Gastrocnemius medialis (tissue), 4 donors: ENCODE data around the gene PRPH2. TPM values are rescaled to one million over a fixed set of nuclear protein-coding genes. Genes with fewer than 3 reads are reported as not detected.
A peak's percentile ranks its signal among the peaks of the same experiment; 100 is the strongest.
"Not testable (repeated sequence)": the region's sequence is repeated elsewhere in the genome, so short reads cannot be mapped to it uniquely, and the experiment has no call there.

Experiments
- ATAC-seq, 2 donors: fragments of 150-250 bp; one replicate each; pipeline ENCODE4 v1.9.1; 2016
- DNase-seq, 2 donors: peaks; one replicate each; pipeline ENCODE4 v3.0.0-alpha.2; 2019
- H3K27ac ChIP-seq, 4 donors: fragments of 200-600 bp; sonication (generic); 1 replicate in 1 of 4; 2 replicates in 3 of 4; pipeline ENCODE4 v1.5.1; 2016 to 2018; ENCODE audit warnings: mild to moderate bottlenecking in 2 of 4, moderate library complexity in 1 of 4
- H3K27me3 ChIP-seq, 3 donors: fragments of 200-600 bp; sonication (generic) in 2 of 3; 1 replicate in 1 of 3; 2 replicates in 2 of 3; pipeline versions ENCODE4 v1.5.1 to v1.6.0; 2016 to 2019; ENCODE audit warnings: mild to moderate bottlenecking in 1 of 3, moderate library complexity in 1 of 3
- H3K36me3 ChIP-seq, 2 donors: fragments of 200-600 bp; sonication (generic) in 1 of 2; one replicate each; pipeline ENCODE4 v1.5.1; 2017 to 2018
- H3K4me1 ChIP-seq, 2 donors: fragments of 200-600 bp; sonication (generic) in 1 of 2; one replicate each; pipeline ENCODE4 v1.5.1; 2016 to 2017; ENCODE audit warnings: mild to moderate bottlenecking in 2 of 2
- H3K4me3 ChIP-seq, 4 donors: fragments of 200-600 bp; sonication (generic) in 3 of 4; 1 replicate in 1 of 4; 2 replicates in 3 of 4; pipeline ENCODE4 v1.5.1; 2016 to 2019; ENCODE audit warnings: mild to moderate bottlenecking in 2 of 4
- H3K9me3 ChIP-seq, 3 donors: fragments of 200-600 bp; sonication (generic) in 2 of 3; 1 replicate in 1 of 3; 2 replicates in 2 of 3; pipeline ENCODE4 v1.5.1; 2016 to 2019
- POLR2A ChIP-seq, 2 donors: fragments of 450-650 bp; IDR thresholded peaks; one replicate each; pipeline ENCODE4 v1.6.1; 2017; ENCODE audit warnings: antibody characterized with exemption in 2 of 2, mild to moderate bottlenecking in 2 of 2, moderate library complexity in 2 of 2
- in situ Hi-C, 4 donors: fragments of 200-750 bp; cut with MboI; loops; one replicate each; pipeline versions ENCODE4 v1.15.0 to v1.8.0; 2017; ENCODE audit warnings: low sequenced_read_pairs in 4 of 4
- intact Hi-C: fragments of 100-400 bp; cut with DNase I; formaldehyde crosslinking; loops from one replicate; pipeline ENCODE4 v1.15.1; 2023; ENCODE audit warnings: low total_unique reads
- total RNA-seq, 4 donors: library from RNA; depleted of rRNA; stranded (reverse); fragments of >200 nt; gene quantifications; one replicate each; pipeline versions ENCODE4 v1.1.0 to v1.2.3, GENCODE V29; 2016
- TF ChIP-seq, protein P1 (sequence below), 5 experiments: fragments of 450-650 bp in 3 of 5; fragments of 200-600 bp in 2 of 5; sonication (generic) in 2 of 5; IDR thresholded peaks in 4 of 5; conservative IDR thresholded peaks in 1 of 5; 1 replicate in 4 of 5; 2 replicates in 1 of 5; pipeline ENCODE4 v1.5.1; 2016 to 2019; ENCODE audit warnings: antibody characterized with exemption in 5 of 5, mild to moderate bottlenecking in 3 of 5, moderate library complexity in 3 of 5

PRPH2 gene
- total RNA-seq, 4 donors from 2014 or later: 0.16 to 3.8 (median 1.8) TPM

DNA sequence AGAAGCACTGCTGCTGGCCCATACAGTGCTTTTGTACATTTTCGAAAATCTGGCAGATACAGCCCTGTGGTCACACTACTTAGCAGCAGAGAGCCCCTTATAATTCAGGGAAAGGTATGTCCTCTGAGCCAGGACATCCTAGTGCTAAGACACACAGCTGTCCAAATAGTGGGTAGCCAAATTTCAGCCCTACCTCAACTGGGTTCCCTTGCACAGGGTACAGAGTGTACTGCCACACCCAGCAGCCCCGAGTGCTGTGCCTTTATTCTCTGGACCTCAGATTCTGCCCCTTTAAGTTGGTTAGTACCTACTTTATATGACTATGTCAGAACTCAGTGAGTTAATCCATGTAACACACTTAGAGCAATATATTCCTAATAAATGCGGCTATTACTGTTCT, 47.6 kb downstream of the PRPH2 start:
- ATAC-seq: peak; percentile 94 to 95
- in situ Hi-C loops (no loop called here), intact Hi-C loops (loop anchor here (5.0 kb wide), 1 partner anchor 113 kb away; no protein-coding TSS in a partner anchor)
- H3K27ac ChIP-seq: peak overlapping the region; percentile 80 to 93 (median 88)
- peak; percentile 13 to 15 for TF ChIP-seq POLR2A (IDR thresholded peaks at IDR 0.05)
- TF ChIP-seq, protein P1, sequence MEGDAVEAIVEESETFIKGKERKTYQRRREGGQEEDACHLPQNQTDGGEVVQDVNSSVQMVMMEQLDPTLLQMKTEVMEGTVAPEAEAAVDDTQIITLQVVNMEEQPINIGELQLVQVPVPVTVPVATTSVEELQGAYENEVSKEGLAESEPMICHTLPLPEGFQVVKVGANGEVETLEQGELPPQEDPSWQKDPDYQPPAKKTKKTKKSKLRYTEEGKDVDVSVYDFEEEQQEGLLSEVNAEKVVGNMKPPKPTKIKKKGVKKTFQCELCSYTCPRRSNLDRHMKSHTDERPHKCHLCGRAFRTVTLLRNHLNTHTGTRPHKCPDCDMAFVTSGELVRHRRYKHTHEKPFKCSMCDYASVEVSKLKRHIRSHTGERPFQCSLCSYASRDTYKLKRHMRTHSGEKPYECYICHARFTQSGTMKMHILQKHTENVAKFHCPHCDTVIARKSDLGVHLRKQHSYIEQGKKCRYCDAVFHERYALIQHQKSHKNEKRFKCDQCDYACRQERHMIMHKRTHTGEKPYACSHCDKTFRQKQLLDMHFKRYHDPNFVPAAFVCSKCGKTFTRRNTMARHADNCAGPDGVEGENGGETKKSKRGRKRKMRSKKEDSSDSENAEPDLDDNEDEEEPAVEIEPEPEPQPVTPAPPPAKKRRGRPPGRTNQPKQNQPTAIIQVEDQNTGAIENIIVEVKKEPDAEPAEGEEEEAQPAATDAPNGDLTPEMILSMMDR (IDR thresholded peaks at IDR 0.05 in 4 of 5, conservative IDR thresholded peaks at IDR 0.05 in 1 of 5): no peak
- H3K4me1 ChIP-seq: peaks cover 32 to 39% of the 10 kb centered on the region in 2 donors
- H3K4me3 ChIP-seq: no peak overlapping the region
- peak; percentile 79 to 92 for DNase-seq
- H3K36me3 ChIP-seq: peaks cover 0 to 86% of the 10 kb centered on the region in 2 donors
- H3K27me3 ChIP-seq: no peaks in the 10 kb centered on the region
- no peaks in the 10 kb centered on the region for H3K9me3 ChIP-seq

DNA sequence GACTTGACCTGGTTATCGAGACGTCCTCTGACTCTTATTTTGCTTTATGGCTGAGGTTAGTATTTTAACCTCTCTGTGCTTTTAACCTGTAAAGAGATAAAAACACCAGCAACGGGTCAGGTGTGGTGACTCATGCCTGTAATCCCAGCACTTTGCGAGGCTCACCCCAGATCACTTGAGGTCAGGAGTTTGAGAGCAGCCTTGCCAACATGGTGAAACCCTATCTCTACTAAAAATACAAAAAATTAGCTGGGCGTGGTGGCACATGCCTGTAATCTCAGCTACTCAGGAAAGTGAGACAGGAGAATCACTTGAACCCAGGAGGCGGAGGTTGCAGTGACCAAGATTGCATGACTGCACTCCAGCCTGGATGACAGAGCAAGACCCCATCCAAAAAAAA, 48.0 kb downstream of the PRPH2 start:
- H3K4me1 ChIP-seq: peaks cover 32 to 39% of the 10 kb centered on the region in 2 donors
- peak overlapping the region; percentile 80 to 93 (median 88) for H3K27ac ChIP-seq
- peaks cover 0 to 86% of the 10 kb centered on the region in 2 donors for H3K36me3 ChIP-seq

DNA sequence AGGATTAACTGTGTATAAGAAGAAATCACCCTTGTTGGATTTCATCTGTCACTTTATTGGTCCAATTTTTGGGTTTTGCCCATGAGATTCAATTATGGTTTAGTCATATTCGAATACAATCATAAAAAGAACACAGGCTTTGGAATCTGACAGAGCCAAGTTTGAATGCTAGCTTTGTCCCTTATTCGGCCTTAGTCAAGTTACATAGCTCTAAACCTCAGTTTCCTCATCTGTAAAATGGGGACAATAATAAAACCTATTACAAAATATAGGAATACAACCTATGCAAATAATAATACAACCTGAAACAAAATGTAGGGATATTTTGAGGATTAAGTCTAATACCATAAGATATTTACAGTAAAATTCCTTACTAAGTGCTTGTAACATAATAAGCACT, 57.7 kb downstream of the PRPH2 start:
- Histone ChIP-seq H3K27me3 (no peaks in the 10 kb centered on the region), H3K36me3 (peaks cover 0 to 69% of the 10 kb centered on the region in 2 donors), H3K27ac (no peak overlapping the region), H3K4me1 (peaks cover 6 to 9% of the 10 kb centered on the region in 2 donors), H3K9me3 (no peaks in the 10 kb centered on the region), H3K4me3 (no peak overlapping the region)
- intact Hi-C loops: no loop called here
- no peak for TF ChIP-seq POLR2A (IDR thresholded peaks at IDR 0.05)
- TF ChIP-seq, protein P1 (IDR thresholded peaks at IDR 0.05 in 4 of 5, conservative IDR thresholded peaks at IDR 0.05 in 1 of 5): no peak
- in situ Hi-C loops: loop anchor here (5.0 kb wide), 3 partner anchors 58 to 213 kb away; partner anchors contain the start of genes RPL7L1 (in 4 of the 4) and PRPH2 (in 2 of the 4)
- no peak for ATAC-seq
- no peak for DNase-seq

More for the DNA sequence above, 48.0 kb downstream of the PRPH2 start:
- peak; percentile 69 to 91 for DNase-seq
- H3K9me3 ChIP-seq, H3K27me3 ChIP-seq, H3K4me3 ChIP-seq, in situ Hi-C loops: not testable (repeated sequence)
- intact Hi-C loops: loop anchor here (5.0 kb wide), 1 partner anchor 113 kb away; no protein-coding TSS in a partner anchor
- ATAC-seq: peak; percentile 81 to 86
- peak in 1 of 2 donors; percentile 43 for TF ChIP-seq POLR2A (IDR thresholded peaks at IDR 0.05)

DNA sequence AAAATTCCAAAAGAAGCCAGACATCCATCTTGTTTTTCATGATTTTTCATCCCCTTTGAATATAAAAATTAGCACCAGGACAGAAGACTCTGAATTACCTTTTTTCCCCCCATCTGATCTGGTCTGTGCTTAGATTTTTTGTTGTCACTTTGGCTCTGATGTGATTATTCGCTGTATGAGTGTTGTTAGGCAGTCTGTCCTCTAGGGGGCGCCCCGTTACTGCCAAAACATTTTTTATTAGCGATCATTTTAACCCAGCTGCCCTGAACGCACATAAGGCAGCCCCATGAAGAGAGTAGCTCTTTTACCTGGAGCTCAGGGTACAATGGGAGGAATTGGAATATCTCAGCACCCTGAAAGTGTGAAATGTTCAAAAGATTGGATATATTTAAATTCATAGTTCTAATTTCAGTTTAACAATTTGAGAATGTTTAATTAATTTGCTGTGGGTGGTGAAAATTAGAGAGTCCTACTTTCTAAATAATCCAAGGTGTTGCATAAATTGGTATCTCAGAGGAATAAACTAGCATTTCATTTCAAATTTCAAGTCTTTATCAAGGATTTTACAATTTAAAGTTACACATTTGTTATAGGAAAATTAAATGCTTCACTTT, 60.8 kb downstream of the PRPH2 start:
- in situ Hi-C loops: loop anchor here (5.0 kb wide), 3 partner anchors 61 to 216 kb away; partner anchors contain the start of genes RPL7L1 (in 4 of the 4) and PRPH2 (in 2 of the 4)
- peaks cover 0 to 74% of the 10 kb centered on the region in 2 donors for H3K36me3 ChIP-seq
- intact Hi-C loops: loop anchor here (1.0 to 2.0 kb wide), 3 partner anchors 65 to 239 kb away; no protein-coding TSS in a partner anchor

More for the DNA sequence above, 60.8 kb downstream of the PRPH2 start:
- H3K9me3 ChIP-seq: no peaks in the 10 kb centered on the region
- H3K4me3 ChIP-seq: no peak overlapping the region
- no peak for TF ChIP-seq POLR2A (IDR thresholded peaks at IDR 0.05)
- TF ChIP-seq, protein P1 (IDR thresholded peaks at IDR 0.05 in 4 of 5, conservative IDR thresholded peaks at IDR 0.05 in 1 of 5): peak; percentile 90 to 95 (median 92)
- DNase-seq (peak; percentile 53 to 83), ATAC-seq (peak; percentile 86 to 90)
- peak overlapping the region in 3 of 4 donors; percentile 44 to 54 (median 49) for H3K27ac ChIP-seq
- H3K4me1 ChIP-seq: peaks cover 6 to 13% of the 10 kb centered on the region in 2 donors
- no peaks in the 10 kb centered on the region for H3K27me3 ChIP-seq
